Bronchial epithelial cell (primary cell): ENCODE data around the gene ASS1. TPM values are rescaled to one million over a fixed set of nuclear protein-coding genes. Genes with fewer than 3 reads are reported as not detected.
A peak's percentile ranks its signal among the peaks of the same experiment; 100 is the strongest.

Experiments used
- DNase-seq: peaks from one replicate; pipeline ENCODE4 v3.0.0-alpha.2; 2010; ENCODE audit warnings: low read depth
- FAIRE-seq: peaks from 2 replicates; lab custom pipeline; 2011; peaks lifted over from hg19 to GRCh38; lab: Jason Lieb, UNC
- H3K27me3 ChIP-seq: 2 replicates; pipeline ENCODE4 v1.5.1; 2011; ENCODE audit warnings: low read length; ENCODE audit not compliant: control insufficient read depth, insufficient read depth
- H3K36me3 ChIP-seq: 2 replicates; pipeline ENCODE4 v1.5.1; 2011; ENCODE audit warnings: low read length; ENCODE audit not compliant: control insufficient read depth, insufficient read depth
- H3K4me3 ChIP-seq: 2 replicates; pipeline ENCODE4 v1.5.1; 2011; ENCODE audit warnings: mild to moderate bottlenecking, low read depth, low read length, control low read depth
- total RNA-seq: library from RNA; depleted of rRNA; stranded (reverse); fragments of >200 nt; gene quantifications from 2 replicates; pipeline ENCODE4 v1.2.1, GENCODE V29; 2014
- TF ChIP-seq, protein P1 (sequence below): IDR thresholded peaks from 2 replicates; pipeline ENCODE4 v1.5.1; 2011; ENCODE audit warnings: mild to moderate bottlenecking, moderate library complexity, low read length, control low read depth, inconsistent platforms; ENCODE audit not compliant: insufficient read depth, severe bottlenecking

Gene ASS1
- total RNA-seq, 1 donor from 2014 or later, result 415 TPM

DNA sequence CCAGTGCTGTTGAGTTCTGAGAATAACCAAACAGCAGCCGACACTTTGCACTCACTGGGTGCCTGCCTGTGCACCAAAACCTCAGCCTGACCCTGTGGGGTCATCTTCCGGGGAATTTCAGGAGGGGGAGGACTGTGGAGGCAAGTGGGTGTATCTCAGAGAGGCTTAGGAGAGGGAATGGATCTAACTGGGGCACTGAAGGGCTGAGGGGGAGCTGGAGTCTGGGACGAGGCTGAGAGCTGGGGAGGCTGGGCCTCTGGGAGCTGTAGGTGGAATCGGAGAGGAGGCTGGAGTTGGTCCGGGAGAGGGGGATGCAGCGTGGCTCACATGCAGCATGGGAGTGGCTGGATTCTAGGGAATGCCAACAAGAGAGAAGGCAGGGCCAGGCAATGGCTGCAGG, 14.9 kb upstream of the ASS1 start:
- FAIRE-seq (no peak), DNase-seq (no peak)
- H3K27me3 ChIP-seq, result peaks cover 13% of the 10 kb centered on the region
- TF ChIP-seq, protein P1, sequence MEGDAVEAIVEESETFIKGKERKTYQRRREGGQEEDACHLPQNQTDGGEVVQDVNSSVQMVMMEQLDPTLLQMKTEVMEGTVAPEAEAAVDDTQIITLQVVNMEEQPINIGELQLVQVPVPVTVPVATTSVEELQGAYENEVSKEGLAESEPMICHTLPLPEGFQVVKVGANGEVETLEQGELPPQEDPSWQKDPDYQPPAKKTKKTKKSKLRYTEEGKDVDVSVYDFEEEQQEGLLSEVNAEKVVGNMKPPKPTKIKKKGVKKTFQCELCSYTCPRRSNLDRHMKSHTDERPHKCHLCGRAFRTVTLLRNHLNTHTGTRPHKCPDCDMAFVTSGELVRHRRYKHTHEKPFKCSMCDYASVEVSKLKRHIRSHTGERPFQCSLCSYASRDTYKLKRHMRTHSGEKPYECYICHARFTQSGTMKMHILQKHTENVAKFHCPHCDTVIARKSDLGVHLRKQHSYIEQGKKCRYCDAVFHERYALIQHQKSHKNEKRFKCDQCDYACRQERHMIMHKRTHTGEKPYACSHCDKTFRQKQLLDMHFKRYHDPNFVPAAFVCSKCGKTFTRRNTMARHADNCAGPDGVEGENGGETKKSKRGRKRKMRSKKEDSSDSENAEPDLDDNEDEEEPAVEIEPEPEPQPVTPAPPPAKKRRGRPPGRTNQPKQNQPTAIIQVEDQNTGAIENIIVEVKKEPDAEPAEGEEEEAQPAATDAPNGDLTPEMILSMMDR, result no peak
- H3K36me3 ChIP-seq, result no peaks in the 10 kb centered on the region
- no peak overlapping the region for H3K4me3 ChIP-seq

DNA sequence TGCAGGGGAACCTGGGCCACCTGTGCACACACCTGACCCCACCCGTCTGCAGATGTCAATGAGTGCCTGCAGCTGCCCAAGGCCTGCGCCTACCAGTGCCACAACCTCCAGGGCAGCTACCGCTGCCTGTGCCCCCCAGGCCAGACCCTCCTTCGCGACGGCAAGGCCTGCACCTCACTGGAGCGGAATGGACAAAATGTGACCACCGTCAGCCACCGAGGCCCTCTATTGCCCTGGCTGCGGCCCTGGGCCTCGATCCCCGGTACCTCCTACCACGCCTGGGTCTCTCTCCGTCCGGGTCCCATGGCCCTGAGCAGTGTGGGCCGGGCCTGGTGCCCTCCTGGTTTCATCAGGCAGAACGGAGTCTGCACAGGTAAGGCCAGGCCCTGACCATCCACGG, 14.5 kb upstream of the ASS1 start:
- TF ChIP-seq, protein P1, result no peak
- DNase-seq (no peak), FAIRE-seq (no peak)
- no peaks in the 10 kb centered on the region for H3K36me3 ChIP-seq
- H3K27me3 ChIP-seq, result peaks cover 12% of the 10 kb centered on the region
- no peak overlapping the region for H3K4me3 ChIP-seq

DNA sequence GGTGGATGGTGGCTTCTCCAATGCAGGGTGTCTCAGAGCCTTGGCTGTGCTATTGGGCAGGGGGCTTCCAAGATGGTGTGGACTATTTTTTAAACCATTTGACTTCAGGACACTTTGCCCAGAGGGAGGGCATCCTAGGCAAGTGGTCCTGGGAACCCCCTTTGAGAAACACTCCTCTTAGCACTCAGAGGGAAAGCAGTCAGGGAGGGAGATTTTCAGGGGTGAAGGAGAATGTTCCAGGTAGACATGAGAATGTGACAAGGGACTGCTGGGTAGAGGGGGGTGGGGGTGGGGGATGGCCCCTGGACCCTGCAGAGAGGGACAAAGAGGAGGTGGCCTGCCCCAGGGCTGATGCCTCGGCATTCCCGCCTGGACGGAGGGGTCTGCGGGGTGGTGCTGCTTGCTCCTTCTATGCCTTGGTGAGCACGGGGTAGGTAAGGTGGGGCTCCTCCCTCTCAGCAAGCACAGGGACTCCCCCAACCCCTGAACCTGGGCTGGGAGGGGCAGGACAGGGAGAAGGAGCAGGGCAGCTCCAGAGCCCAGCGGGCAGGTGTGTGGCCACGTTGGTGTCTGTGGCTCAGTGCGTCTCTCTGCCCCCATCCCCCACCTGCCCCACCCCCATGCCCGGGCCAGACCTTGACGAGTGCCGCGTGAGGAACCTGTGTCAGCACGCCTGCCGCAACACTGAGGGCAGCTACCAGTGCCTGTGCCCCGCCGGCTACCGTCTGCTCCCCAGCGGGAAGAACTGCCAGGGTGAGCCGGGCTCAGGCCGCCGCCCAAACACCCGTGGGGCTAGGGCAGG, 13.8 kb upstream of the ASS1 start:
- Histone ChIP-seq H3K36me3 (no peaks in the 10 kb centered on the region), H3K4me3 (no peak overlapping the region), H3K27me3 (peaks cover 11% of the 10 kb centered on the region)
- FAIRE-seq (no peak), DNase-seq (no peak)
- TF ChIP-seq, protein P1, result no peak

DNA sequence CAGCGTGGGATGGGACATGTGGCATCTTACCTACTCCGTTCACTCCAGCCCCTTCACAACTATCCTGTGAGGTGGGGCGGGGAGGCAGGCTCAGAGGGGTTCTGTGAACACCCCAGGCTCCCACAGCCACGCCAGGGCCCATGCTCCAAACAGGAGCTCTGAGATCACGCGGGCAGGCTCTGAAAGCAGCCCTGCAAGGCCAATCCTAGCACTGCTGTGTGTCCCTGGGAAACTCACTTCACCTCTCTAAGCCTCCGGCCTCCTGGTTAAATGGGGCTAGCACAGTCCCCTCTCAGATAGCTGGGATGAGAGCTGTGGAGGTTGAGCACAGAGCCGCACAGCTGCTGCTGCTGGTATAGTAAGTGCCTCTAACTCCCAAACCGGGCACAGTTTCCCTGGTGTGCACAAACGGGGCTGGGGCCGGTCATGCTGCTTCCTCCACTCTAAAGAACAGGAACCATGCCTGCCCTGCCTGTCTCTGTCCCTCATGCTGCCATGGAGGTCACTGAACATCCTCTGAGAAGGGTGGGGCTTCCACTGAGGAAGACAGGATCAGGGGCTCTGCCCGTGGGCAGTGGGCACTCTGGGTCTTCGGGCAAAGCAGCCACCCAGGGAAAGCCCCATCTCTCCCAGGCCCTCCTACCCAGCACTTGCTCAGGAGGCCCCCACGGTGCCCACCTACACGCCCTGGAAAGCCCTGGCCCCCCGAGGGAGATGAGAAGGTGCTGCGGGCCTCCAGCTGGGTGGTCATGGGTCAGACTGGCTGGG, 13.0 kb upstream of the ASS1 start:
- Histone ChIP-seq H3K4me3 (no peak overlapping the region), H3K27me3 (peaks cover 11% of the 10 kb centered on the region), H3K36me3 (no peaks in the 10 kb centered on the region)
- no peak for FAIRE-seq
- DNase-seq, result no peak
- TF ChIP-seq, protein P1, result no peak

DNA sequence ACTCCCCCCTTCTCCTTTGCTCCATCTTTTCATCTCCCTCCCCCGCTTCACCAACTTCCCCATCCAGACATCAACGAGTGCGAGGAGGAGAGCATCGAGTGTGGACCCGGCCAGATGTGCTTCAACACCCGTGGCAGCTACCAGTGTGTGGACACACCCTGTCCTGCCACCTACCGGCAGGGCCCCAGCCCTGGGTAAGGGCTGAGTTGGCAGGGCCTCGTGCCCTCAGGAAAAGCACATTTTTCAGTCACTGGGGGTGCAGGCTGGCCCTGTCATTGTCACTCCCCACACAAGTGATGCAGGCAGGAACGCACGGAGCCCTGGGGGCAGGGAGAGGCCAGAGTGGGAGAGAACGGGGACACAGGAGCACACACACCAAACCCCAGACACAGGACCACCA, 12.4 kb upstream of the ASS1 start:
- H3K36me3 ChIP-seq, result no peaks in the 10 kb centered on the region
- peaks cover 11% of the 10 kb centered on the region for H3K27me3 ChIP-seq
- DNase-seq (no peak), FAIRE-seq (no peak)
- TF ChIP-seq, protein P1, result peak; percentile 38
- H3K4me3 ChIP-seq, result no peak overlapping the region
